Esophagus squamous epithelium (tissue), 4 donors: ENCODE data around the gene PDLIM7.
A peak's percentile ranks its signal among the peaks of the same experiment; 100 is the strongest.

Source experiments
- POLR2A ChIP-seq, 4 donors: fragments of 450-650 bp; IDR thresholded peaks; one replicate each; pipeline ENCODE4 v1.6.1; 2017; ENCODE audit warnings: antibody characterized with exemption in 4 of 4, mild to moderate bottlenecking in 4 of 4, moderate library complexity in 3 of 4
- TF ChIP-seq, protein P1 (sequence below), 6 experiments: fragments of 450-650 bp in 4 of 6; fragments of 200-600 bp in 2 of 6; sonication (generic) in 2 of 6; IDR thresholded peaks; one replicate each; pipeline ENCODE4 v1.5.1; 2016 to 2019; ENCODE audit warnings: antibody characterized with exemption in 6 of 6, mild to moderate bottlenecking in 4 of 6, moderate library complexity in 4 of 6

DNA sequence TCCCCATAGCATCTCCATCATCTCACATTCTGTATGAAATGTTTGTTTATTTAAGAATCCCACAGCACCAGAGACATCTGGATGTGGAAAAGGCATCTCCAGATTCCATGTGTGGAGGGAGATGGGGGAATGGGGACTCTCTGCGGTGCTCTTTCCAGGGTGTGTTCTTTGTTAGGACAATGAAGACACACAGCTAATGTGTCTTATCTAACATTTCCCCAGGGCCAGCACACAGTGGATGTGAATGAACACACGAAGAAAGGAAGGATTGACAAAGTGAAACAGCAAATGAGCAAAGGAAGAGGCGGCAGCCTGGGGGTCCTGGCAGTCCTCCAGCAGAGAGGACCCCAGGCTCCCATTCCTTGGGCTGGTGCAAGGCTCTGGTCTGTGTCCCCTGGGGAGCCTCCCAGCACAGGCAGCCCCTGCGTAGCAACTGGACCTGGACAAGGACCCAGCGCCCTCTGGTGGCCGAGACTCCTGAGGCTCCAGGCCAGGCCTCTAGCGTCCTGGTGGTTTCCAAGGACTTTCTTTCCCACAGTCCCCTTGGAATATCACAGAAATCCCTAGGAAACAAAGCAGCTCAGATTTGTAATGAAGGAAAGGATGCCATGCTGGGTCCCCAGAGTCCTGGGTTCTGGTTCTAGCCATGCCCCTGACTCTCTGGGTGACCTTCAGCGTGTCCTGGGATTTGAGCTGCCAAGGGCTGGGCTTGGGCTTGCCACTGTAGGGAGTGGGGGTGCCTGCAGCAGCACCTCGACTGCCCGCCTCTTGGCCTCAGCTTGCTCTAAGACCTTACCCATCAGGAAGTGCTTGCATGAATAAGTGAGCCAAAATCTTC lies 3.5 kb upstream of the PDLIM7 start:
- TF ChIP-seq, protein P1, sequence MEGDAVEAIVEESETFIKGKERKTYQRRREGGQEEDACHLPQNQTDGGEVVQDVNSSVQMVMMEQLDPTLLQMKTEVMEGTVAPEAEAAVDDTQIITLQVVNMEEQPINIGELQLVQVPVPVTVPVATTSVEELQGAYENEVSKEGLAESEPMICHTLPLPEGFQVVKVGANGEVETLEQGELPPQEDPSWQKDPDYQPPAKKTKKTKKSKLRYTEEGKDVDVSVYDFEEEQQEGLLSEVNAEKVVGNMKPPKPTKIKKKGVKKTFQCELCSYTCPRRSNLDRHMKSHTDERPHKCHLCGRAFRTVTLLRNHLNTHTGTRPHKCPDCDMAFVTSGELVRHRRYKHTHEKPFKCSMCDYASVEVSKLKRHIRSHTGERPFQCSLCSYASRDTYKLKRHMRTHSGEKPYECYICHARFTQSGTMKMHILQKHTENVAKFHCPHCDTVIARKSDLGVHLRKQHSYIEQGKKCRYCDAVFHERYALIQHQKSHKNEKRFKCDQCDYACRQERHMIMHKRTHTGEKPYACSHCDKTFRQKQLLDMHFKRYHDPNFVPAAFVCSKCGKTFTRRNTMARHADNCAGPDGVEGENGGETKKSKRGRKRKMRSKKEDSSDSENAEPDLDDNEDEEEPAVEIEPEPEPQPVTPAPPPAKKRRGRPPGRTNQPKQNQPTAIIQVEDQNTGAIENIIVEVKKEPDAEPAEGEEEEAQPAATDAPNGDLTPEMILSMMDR (IDR thresholded peaks at IDR 0.05): peak; percentile 83 to 93 (median 92)
- TF ChIP-seq POLR2A (IDR thresholded peaks at IDR 0.05): no peak
